IMR-90 (cell line): ENCODE results near the gene GCC2.

Source experiments
- POLR2A ChIP-seq: IDR thresholded peaks from 2 replicates; pipeline ENCODE4 v1.6.1; 2012; ENCODE audit warnings: mild to moderate bottlenecking, low read depth, low read length
- RAD21 ChIP-seq: IDR thresholded peaks from 2 replicates; pipeline ENCODE4 v1.6.1; 2012; ENCODE audit warnings: low read length, improper control_type of control experiment
- TF ChIP-seq, protein P1 (sequence below): conservative IDR thresholded peaks from 2 replicates; pipeline ENCODE4 v1.5.1; 2012; ENCODE audit warnings: mild to moderate bottlenecking, low read depth, low read length, improper control_type of control experiment
- TF ChIP-seq, protein P2 (sequence below): fragments of 150-350 bp; IDR thresholded peaks from 2 replicates; pipeline ENCODE4 v1.6.1; 2017; ENCODE audit warnings: mild to moderate bottlenecking, antibody characterized with exemption, low read length, low read depth

DNA sequence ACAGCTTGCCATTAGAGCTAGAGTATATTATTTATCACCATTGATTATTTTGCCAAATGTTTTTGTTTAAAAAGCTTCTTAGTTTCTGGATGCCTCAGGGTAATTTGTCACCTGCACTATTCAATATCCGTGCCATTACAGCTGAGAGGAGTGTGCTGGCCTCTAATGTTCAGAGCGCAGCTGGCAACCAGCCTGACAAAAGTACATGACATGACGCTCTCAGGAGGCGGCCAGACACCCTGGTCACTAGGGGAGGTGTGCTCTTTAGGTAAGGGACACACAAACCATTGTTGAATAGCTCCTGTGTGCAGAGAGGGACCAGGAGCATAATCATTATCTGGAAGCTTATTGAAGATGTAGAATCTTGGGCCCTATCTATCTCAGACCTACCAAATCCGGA is 105.5 kb downstream of the GCC2 start:
- TF ChIP-seq, protein P1, sequence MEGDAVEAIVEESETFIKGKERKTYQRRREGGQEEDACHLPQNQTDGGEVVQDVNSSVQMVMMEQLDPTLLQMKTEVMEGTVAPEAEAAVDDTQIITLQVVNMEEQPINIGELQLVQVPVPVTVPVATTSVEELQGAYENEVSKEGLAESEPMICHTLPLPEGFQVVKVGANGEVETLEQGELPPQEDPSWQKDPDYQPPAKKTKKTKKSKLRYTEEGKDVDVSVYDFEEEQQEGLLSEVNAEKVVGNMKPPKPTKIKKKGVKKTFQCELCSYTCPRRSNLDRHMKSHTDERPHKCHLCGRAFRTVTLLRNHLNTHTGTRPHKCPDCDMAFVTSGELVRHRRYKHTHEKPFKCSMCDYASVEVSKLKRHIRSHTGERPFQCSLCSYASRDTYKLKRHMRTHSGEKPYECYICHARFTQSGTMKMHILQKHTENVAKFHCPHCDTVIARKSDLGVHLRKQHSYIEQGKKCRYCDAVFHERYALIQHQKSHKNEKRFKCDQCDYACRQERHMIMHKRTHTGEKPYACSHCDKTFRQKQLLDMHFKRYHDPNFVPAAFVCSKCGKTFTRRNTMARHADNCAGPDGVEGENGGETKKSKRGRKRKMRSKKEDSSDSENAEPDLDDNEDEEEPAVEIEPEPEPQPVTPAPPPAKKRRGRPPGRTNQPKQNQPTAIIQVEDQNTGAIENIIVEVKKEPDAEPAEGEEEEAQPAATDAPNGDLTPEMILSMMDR: no peak
- no peak for TF ChIP-seq POLR2A
- TF ChIP-seq, protein P2, sequence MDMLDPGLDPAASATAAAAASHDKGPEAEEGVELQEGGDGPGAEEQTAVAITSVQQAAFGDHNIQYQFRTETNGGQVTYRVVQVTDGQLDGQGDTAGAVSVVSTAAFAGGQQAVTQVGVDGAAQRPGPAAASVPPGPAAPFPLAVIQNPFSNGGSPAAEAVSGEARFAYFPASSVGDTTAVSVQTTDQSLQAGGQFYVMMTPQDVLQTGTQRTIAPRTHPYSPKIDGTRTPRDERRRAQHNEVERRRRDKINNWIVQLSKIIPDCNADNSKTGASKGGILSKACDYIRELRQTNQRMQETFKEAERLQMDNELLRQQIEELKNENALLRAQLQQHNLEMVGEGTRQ: no peak
- TF ChIP-seq RAD21: no peak
